AG09319 (cell line): ENCODE measurements around the gene DYNLT4.

Experiments used
- DNase-seq: peaks from one replicate; pipeline ENCODE4 v3.0.0-alpha.2; 2010; ENCODE audit warnings: low read depth; ENCODE audit errors: extremely low read depth
- CTCF ChIP-seq: IDR thresholded peaks from 2 replicates; pipeline ENCODE4 v1.5.1; 2011; ENCODE audit warnings: low read depth, mild to moderate bottlenecking, inconsistent platforms, low read length, moderate library complexity

The DYNLT4 gene

GRCh38 chr1:44785501-44786137 lies 21.5 kb downstream of the DYNLT4 start:
- TF ChIP-seq CTCF = no peak
- DNase-seq = no peak

GRCh38 chr1:44785029-44785380 lies 22.1 kb downstream of the DYNLT4 start:
- no peak for DNase-seq
- no peak for TF ChIP-seq CTCF

GRCh38 chr1:44784094-44785028 lies 22.8 kb downstream of the DYNLT4 start:
- no peak for DNase-seq
- no peak; the same call in 1 of the 2 replicates for TF ChIP-seq CTCF

- TF ChIP-seq CTCF = no peak
- DNase-seq = no peak
These were observed 23.5 kb downstream of the DYNLT4 start for GRCh38 chr1:44783697-44784093.

- no peak for DNase-seq
- TF ChIP-seq CTCF = no peak
These were observed 26.5 kb downstream of the DYNLT4 start for GRCh38 chr1:44780583-44781121.

GRCh38 chr1:44778705-44779576 lies 28.2 kb downstream of the DYNLT4 start:
- DNase-seq = no peak
- TF ChIP-seq CTCF = no peak
